Activated CD8-positive, alpha-beta memory T cell treated with anti-CD3 and anti-CD28 coated beads, Interleukin-2, amount 50 U/mL, for 4 hours (primary cell): Measurements from ENCODE around the gene CGA.
A peak's percentile ranks its signal among the peaks of the same experiment; 100 is the strongest.
"Not testable (repeated sequence)": the region's sequence is repeated elsewhere in the genome, so short reads cannot be mapped to it uniquely, and the experiment has no call there.

Experiments used
- DNase-seq: peaks from one replicate; pipeline ENCODE4 v3.0.0-alpha.2; 2020

CGA gene

DNA sequence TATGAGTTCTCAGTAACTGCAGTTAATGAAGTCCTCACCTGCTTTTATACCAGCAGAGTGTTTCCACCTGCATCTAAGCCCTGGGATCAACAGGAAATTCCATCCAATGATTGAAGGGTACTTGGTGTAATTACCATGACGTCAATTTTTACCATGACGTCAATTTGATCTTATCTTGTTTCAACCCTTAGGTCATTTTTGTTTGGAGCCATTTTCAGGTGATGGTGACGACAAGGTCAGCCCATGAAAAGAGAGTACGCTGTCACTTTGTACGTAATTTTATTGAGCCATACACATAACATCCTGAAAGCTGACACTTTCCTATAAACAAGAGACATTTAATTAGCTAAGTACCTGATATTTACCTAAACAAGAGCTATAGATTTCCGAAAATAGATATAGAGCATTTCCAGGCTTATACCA lies at the start of gene CGA:
Gene CGA, minus strand, starts transcription at position 20 of the 423 bp plus-strand sequence. CDS start 6,906 bp downstream, outside the sequence.
- DNase-seq, result no peak

DNA sequence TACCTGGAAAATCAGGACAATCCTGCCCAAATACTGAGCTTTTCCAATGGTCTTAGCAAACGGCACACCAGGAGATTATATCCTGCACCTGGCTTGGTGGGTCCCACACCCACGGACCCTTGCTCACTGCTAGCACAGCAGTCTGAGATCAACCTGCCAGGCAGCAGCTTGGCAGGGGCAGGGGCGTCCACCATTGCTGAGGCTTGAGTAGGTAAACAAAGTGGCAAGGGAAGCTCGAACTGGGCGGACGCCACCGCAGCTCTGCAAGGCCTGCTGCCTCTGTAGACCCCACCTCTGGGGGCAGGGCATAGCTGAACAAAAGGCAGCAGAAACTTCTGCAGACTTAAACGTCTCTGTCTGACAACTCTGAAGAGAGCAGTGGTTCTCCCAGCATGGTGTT lies 45.0 kb upstream of the CGA start:
- not testable (repeated sequence) for DNase-seq

DNA sequence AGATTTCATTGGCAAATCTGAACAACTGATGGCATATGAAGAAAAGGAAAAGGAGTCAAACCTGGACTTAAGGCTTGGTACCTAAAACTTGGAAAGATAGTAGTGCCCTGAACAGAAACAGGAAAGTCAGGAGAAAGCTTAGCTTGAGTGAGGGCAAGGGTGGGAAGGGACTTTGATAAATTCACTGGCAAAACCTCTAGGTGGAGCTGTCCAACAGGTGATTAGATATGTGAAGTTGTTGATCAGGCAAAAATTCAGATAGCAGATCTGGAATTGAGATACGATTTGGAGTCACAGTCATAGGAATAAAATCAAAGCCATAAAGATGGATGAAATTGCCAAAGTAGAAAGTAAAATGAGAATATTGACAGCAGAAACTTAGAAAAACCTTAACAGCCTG lies 44.3 kb upstream of the CGA start:
- peak; percentile 25 for DNase-seq

DNA sequence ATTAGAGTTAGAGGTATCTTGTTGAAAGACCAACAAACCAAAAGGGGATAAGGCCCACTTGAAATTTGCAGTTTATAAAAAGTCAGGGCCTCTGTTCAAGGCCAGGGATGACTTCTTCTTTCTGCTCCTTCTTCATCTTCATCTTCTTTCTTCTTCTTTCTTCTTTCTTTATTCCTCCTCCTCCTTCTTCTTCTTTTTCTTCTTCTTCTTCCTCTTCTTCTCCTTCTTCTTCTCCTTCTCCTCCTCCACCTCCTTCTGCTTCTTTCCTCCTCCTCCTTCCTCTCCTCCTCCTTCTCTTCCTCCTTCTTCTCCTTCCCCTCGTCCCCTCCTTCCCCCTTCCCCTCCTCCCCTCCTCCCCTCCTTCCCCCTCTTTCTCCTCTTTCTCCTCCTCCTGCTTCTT lies 42.1 kb upstream of the CGA start:
- no peak for DNase-seq

DNA sequence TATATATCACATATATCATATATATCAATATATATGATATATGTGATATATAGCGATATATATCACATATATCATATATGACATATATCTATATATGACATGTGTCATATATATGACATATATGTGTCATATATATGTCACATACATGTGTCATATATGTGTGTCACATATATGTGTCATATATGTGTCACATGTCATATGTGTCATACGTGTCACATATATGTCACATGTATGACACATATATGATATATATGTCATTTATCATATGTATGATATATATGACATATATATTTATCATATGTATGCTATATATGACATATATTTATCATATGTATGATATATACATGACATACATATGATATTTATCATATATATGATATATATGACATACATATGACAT lies 32.8 kb upstream of the CGA start:
- DNase-seq, result no peak

DNA sequence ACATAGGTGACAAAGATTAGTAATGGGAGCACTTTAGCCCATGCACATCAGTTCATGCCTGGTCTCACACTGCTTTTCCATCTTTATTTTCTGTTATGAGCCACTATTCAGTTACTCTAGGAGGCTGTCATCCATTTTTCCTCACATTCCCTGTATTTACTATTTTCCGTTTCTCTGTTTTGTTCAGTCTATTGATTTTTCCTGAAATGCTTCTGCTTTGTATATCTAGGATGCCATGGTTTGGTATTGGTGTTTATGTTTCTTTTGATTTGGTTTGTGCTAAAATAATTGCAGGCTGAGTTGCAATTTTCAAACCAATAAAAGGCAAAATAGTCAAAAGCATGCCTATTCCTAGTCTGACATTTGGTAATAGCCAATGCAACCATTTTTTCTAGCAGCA lies 31.6 kb upstream of the CGA start:
- no peak for DNase-seq

DNA sequence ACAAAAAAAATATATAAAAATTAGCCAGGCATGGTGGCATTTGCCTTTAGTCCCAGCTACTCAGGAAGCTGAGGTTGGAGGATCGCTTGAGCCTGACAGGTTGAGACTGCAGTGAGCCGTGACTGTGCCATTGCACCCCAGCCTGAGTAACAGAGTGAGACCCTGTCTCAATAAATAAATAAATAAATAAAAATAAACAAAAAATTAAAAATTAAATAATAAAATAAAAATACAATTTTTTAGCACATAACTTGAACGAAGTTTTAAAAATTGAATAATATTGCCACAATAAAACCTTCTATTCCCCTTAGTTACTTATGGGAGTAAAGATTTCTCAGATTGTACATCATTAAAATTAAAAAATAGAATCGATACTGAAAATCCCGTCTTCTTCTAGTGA lies 29.2 kb upstream of the CGA start:
- no peak for DNase-seq

DNA sequence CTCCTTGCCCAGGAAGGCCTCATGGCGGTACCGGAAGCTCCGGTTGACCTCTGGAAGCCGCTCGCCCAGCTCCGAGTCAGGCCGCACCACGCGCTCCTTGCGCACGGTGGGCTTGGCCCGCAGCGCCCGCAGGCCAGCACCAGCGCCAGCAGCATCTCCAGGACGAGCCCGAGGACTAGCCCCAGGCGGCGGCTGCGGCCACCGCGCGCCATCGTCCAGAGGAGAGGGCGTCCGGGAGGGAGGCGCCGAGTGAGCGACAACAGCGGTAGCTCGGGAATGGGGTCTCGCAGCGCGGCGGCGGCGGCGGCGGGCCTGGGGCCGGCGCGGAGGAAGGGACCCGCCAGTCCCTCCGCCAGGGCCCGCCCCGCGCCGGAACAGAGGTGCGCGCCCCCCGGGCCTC lies 27.6 kb upstream of the CGA start:
- no peak for DNase-seq

DNA sequence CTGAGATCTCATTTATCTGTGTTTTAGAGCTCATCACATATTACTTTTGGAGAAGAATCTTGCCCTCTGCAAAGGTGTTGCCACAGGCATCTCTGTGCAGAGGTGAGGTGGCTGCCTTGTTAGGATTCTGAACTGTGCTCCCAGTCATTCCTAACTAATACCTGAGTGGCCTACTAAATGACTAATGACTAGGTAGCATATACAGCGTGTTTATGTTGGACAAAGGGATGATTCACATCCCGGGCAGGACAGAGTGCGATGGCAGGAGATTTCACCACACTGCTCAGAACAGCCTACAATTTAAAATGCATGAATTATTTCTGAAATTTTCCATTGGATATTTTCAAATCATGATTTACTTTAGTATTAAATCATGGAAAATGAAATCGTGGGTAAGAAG lies 23.1 kb upstream of the CGA start:
- no peak for DNase-seq

DNA sequence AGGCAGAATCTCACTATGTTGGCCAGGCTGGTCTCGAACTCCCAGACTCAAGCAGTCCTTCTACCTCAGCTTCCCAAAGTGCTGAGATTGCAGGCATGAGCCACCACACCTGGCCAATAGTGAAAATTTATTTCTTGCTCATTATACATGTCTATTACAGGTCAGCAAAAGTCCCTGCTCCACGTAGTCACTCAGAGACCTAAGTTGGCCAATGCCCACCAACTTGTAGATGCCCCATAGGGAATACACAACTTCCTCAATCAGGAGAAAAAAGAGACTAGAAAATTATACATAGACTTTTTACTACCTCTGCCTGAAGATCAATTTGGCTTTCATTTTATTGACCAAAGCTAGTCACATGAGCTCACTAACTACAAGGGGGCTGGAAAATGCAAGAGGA lies 22.0 kb upstream of the CGA start:
- DNase-seq, result no peak

DNA sequence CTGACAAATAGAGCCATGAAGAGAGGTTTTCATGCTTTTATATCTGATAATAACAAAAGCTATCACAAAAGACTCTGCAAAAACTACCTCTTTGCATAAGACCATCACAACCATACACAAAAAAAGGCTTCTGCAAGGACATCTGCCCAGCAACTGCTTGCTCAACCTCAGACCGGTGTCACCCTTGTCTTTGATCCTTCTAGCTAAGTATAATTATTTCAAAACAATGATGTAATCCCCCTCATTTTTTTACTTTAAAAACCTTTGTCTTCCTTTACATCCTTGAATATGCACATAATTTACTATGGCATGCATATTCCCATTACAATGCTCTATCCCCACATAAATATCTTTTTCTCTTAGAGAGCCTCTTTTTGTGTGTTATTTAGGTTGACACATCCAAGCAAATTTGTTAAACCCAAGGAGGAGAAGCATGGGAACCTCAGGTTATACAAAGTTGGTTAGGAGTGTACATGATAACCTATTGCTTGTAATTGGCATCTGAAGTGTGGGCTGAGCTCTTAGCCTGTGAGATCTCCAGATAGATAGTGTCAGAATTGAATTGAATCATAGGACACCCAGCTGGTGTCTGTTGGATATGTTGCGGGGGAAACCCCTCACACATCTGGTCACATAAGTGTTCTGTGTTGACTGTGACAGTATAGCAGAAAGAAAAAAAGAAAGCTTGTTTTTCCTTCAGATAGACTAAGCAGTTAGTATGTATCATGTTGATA lies 20.7 kb upstream of the CGA start:
- no peak for DNase-seq

DNA sequence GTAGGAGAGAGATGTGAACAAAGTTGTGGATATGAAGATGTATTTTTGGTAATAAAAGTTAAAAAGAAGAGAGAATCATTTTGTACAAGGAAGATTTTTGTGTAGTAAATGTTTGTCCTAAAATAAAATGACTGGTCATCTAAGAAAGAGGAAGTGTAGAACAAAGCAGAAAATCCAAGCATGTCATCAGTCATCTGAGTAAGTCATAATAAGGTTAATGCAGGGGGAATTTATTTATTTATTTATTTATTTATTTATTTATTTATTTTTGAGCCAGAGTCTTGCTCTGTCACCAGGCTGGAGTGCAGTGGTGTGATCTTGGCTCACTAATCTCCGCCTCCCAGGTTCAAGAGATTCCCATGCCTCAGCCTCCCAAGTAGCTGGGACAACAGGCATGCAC lies 15.7 kb upstream of the CGA start:
- DNase-seq, result no peak

DNA sequence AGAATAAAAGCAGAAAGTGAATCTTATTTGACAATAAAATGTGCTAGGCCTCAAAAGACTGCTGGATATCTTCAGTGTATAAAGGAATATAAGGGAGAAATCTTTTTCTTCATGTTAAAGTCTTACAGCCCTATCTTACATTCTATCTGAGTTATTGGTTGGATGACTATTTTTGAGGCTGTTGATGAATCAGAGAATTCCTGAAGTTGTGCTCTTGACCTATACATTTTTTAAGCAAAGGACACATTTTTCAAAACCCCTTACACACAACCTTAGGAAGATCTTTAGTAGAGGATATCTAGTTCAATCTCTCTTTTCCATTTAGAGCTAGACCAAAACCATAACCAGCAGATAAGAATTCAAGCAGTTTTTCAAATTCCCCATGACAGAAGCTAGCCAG lies 10.9 kb upstream of the CGA start:
- DNase-seq, result no peak

DNA sequence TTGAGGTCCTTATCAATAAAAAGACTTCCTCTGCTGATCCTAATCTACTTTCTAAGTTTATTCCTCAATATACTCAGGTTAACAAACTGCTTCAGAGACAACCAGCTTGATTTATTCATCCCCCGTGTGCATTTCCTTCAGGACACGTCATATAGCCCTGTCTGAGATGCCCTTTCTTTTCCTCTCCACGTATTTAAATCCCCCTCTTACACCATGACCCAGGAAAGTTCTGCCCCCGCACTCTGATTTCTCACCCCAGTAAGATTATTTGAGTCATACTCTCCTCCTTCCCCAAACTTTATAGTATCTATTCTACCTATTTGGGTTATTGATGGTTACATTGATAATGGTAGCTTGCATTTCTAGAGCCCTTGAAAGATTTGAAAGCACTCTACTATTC lies 9.8 kb upstream of the CGA start:
- no peak for DNase-seq

DNA sequence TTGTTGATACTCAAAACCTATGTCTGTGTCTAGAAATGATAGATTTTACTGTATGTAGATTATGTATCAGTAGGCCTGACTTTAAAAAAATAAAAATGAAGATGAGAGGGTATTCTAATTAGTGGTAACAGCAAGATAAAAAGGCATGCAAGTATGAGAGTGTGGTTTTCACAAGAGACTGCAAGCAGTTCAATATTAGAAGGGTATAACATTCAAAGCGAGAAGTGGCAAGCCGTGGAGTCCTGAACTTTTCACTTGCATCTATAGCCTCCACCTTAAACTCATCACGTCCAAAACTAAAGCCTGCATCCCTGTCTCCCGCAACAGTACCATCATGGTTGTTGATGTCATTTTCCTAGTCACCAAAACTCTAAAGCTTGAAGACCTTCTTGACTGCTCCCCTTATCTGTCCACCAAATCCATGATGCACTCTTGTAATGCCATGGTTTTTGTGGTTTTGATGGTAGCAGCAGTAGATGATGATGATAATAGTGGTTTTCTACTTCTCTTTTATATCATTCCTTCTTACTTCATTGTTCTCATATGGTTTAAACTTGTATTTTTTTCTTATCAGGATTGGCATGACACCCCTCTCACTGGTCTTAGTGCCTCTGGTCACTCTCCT lies 9.2 kb upstream of the CGA start:
- no peak for DNase-seq

DNA sequence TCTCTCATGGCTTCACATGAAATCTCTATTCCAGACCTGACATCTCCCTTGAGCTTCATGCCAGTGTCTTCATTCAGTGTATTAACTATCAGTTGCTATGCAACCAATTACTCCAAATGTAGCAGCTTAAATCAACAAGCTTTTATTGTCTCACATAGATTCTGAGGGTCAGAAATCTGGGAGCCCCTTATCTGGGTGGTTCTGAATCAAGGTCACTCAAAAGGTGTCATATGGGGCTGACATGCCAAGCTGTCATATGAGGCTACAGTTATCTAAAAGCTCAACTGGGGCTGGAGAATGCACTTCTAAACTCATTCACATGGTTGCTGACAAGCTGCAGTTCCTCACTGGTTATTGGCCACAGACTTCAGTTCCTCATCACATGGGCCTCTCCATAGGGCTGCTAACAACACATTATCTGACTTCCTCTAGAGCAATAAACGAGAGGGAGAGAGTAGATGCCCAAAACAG lies 7.3 kb upstream of the CGA start:
- no peak for DNase-seq

DNA sequence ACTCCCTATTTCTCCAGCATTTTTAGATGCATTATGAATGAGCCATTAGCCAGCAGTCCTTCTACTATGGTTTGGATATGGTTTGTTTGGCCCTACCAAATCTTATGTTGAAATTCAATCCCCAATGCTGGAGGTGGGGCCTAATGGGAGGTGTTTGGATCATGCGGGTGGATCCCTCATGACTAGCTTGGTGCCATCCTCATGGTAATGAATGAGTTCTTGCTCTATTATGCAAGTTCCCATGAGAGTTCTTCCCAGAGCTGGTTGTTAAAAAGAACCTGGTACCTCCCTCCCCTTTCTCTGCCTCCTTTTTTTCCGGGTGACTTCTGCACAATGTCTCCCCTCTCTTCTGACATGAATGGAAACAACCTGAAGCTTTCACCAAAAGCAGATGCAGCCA lies 6.2 kb upstream of the CGA start:
- no peak for DNase-seq

DNA sequence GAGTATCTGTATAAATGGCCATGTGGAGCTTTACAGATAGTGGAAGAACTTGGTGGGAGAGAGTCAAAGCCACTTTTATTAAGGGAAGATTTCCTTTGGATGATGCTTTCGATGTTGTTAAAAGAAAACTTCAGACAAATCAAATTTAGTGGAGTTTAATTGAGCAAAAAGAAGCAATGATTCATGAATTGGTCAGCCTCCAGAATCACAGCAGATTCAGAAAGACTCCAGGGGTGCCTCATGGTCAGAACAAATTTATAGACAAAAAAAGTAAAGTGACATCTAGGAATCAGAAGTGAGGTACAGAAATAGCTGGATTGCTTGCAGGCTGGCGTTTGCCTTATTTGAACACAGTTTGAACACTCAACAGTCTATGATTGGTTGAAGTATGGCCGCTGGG lies 5.3 kb upstream of the CGA start:
- DNase-seq, result no peak

DNA sequence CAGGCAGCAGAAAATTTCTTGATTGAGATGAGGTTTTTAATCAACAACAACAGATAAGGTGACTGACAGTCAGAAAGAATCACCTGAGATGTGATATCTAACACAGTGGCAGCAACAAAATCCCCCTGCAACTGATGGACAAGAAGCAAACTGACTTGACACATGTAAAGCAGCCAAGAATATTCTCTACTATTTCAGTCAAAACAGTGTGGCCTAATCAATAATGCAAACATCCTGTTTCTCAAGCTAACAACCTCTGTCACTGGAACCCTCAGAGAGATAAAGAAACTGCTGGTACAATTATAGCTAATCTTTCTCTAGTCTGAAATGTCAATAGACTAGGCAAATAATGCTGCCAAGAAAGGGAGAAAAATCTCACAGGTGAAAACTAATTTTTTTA lies 4.6 kb upstream of the CGA start:
- DNase-seq, result no peak

DNA sequence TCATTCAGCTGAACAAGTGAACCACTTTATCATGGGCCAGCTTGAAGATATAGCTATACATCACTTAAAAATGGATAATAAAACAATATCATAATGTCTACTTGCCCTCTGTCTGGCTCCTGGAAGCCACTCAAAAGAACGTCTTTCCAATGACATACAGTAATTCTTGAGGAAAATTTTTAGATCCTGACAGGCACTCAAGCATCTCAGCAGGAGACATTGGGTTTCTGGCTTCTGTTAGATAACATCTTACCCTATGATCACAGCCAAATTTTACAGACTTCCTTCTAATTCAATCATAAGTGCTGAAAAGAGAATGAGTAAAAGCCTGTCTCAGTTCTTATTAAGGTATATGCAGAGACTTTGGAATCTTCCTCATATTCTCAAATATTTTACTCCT lies 330 bp downstream of the CGA start:
- DNase-seq, result no peak

DNA sequence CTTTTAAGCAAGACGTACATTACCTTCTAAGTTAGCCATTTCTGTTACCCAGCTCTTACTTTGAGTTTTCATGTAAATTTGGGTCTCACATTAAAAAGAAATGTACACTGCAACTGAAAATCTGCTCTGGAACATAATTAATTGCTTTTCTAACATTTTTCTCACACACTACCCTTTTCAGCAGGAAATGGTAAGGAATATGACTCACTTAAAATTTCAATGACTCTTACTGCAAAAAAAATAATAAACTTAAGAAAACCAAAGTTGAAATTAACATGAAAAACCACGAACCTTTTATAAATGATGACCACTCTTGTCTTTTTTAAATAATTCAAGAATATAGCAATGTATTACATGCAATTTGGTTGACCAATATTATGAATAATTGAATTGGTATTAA lies 1.3 kb downstream of the CGA start:
- DNase-seq, result no peak

DNA sequence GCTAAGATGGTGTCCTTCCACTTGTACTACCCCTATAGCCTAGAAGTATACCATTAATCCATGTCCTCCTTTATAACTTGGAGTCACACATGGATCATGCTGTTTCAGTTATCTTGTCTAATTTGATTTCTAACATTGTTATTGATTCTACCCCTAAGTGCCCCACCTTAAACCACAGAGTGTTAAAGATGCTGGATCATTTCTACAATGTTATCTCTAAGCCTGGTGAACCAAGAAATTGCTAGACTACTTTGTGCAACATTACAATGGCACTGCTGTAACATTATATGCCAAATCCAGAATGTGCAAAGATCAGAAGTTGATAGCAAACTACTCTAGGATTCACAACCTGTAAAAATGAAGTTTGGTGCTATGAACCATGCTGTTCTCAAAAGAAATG lies 1.7 kb downstream of the CGA start:
- DNase-seq, result no peak

DNA sequence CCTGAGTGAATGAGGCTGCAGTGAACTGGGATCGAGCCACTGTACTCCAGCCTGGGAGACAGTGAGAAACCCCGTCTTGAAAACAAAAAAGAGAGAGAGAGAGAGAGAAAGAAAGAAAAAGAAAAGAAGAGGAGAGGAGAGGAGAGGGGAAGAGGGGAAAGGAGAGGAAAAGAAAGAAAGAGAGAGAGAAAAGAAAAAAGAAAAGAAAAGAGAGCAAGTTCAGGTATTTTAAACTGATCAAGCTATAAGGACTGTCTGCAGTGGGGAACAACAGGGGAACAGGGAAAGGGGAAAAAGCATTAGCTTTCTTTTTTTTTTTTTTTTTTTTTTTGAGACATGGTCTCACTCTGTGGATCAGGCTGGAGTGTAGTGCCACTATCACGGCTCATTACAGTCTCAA lies 2.5 kb downstream of the CGA start:
- no peak for DNase-seq

DNA sequence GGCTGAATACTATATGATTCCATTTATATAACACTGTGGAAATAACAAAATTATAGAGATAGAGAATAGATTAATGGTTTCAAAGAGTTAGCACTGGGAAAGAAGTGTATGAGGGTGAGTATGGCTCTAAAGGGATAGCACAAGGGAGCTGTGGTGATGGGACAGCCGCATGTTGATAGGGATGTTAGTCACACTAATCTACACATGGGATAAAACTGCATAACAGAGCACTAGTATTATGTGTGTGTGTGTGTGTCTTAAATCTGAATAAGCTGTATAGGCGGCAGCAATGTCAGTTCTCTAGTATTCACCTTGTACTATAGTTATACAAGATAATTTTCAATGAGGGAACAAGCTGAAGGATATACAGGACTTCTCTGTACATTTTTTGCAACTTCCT lies 5.8 kb downstream of the CGA start:
- DNase-seq, result no peak

DNA sequence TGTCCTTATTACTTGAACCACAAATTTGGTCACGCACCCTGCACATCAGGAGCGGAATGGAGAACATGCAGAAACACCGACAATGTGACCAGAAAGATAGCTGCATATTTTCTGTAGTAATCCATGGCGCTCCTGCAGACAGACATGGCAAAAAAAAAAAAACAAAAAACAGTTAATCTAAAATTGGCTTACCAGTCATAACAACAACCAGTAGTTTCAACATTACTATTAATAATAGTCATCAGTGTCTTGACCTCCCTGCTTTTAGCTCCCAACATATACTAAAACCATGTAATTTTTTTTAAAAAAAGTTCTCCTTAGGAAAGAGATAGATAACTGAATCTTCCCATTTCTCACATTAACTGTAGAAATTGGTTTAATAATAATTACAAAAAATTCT lies 6.8 kb downstream of the CGA start:
- no peak for DNase-seq
